K562 (cell line): Measurements from ENCODE around the gene HYOU1. TPM values are rescaled to one million over a fixed set of nuclear protein-coding genes. Genes with fewer than 3 reads are reported as not detected.

ENCODE experiments used
- CBX1 ChIP-seq: sonication (generic); IDR thresholded peaks from 2 replicates; pipeline ENCODE4 v1.6.1; 2016; ENCODE audit warnings: antibody characterized with exemption, low read depth, mild to moderate bottlenecking
- EP300 ChIP-seq: IDR thresholded peaks from 2 replicates; pipeline ENCODE4 v1.6.1; 2012; ENCODE audit warnings: low read length, improper control_type of control experiment
- EP400 ChIP-seq: fragments of 450-650 bp; IDR thresholded peaks from 2 replicates; pipeline ENCODE4 v1.6.1; 2017; ENCODE audit warnings: antibody characterized with exemption, mild to moderate bottlenecking, moderate library complexity
- ESRRA ChIP-seq: fragments of 450-650 bp; IDR thresholded peaks from 2 replicates; pipeline ENCODE4 v1.6.1; 2014; ENCODE audit warnings: low read depth, mild to moderate bottlenecking, moderate library complexity, borderline replicate concordance
- EZH2 ChIP-seq: IDR thresholded peaks from 2 replicates; pipeline ENCODE4 v1.6.1; 2012; ENCODE audit warnings: low read depth, mild to moderate bottlenecking, inconsistent platforms, low read length, borderline replicate concordance
- KAT7 ChIP-seq: sonication (generic); formaldehyde crosslinking; IDR thresholded peaks from 2 replicates; pipeline ENCODE4 v1.8.0; 2022; ENCODE audit warnings: missing genetic modification reagents, mild to moderate bottlenecking, borderline replicate concordance
- MITF ChIP-seq: IDR thresholded peaks from 2 replicates; pipeline ENCODE4 v1.6.1; 2014; ENCODE audit warnings: antibody characterized with exemption
- PHF8 ChIP-seq: fragments of 200-600 bp; sonication (generic); IDR thresholded peaks from 2 replicates; pipeline ENCODE4 v1.6.1; 2012; ENCODE audit warnings: mixed run types, mild to moderate bottlenecking, inconsistent platforms, low read length, moderate library complexity, borderline replicate concordance
- PML ChIP-seq: IDR thresholded peaks from 2 replicates; pipeline ENCODE4 v1.6.1; 2012; ENCODE audit warnings: low read length, inconsistent platforms
- RB1 ChIP-seq: fragments of 450-650 bp; IDR thresholded peaks from 2 replicates; pipeline ENCODE4 v1.6.1; 2017; ENCODE audit warnings: low read depth, mild to moderate bottlenecking
- SPI1 ChIP-seq: IDR thresholded peaks from 2 replicates; pipeline ENCODE4 v1.6.1; 2011; ENCODE audit warnings: low read depth, low read length, control low read depth, borderline replicate concordance
- polyA plus RNA-seq, 8 experiments: library from polyadenylated mRNA; depleted of rRNA in 4 of 8; stranded (reverse) in 5 of 8; unstranded in 3 of 8; fragments of >200 nt; fragmentation: Nextera tagmentation in 2 of 8; fragmentation: Illumina TruSeq in 1 of 8; extraction: Ambion mirVana in 2 of 8; extraction: Trizol in 1 of 8; gene quantifications; 2 replicates each; pipeline versions ENCODE4 v1.2.1 to v1.2.3, GENCODE V29; 2011 to 2014; ENCODE audit warnings: inconsistent platforms in 1 of 8, missing spikeins in 1 of 8
- total RNA-seq, 7 experiments: library from RNA; depleted of rRNA in 6 of 7; stranded (reverse); fragments of >200 nt in 6 of 7; fragmentation: Illumina TruSeq in 2 of 7; extraction: Trizol in 2 of 7; gene quantifications; 2 replicates each; pipeline versions ENCODE4 v1.2.1 to v1.2.3, GENCODE V29; 2011 to 2021; ENCODE audit warnings: low replicate concordance in 1 of 7
- TF ChIP-seq, protein P1 (sequence below): sonication (generic); formaldehyde crosslinking; IDR thresholded peaks from 2 replicates; pipeline ENCODE4 v1.9.0; 2022; ENCODE audit warnings: mild to moderate bottlenecking, missing genetic modification reagents
- TF ChIP-seq, protein P2 (sequence below), 2 experiments: IDR thresholded peaks; 2 replicates each; pipeline ENCODE4 v1.6.1; 2011; ENCODE audit warnings: borderline replicate concordance in 1 of 2, control low read depth in 1 of 2, low read depth in 1 of 2, low read length in 1 of 2, mild to moderate bottlenecking in 1 of 2, mixed read lengths in 1 of 2, moderate library complexity in 1 of 2; ENCODE audit not compliant: insufficient read depth in 1 of 2, insufficient read length in 1 of 2, poor library complexity in 1 of 2, severe bottlenecking in 1 of 2; ENCODE audit errors: extremely low read depth in 1 of 2
- TF ChIP-seq, protein P3 (sequence below), 3 experiments: fragments of 200-800 bp in 1 of 3; fragments of 250-450 bp in 1 of 3; fragments of 450-650 bp in 1 of 3; sonication (Bioruptor Pico) in 1 of 3; sonication (Bioruptor generic) in 1 of 3; formaldehyde crosslinking in 1 of 3; IDR thresholded peaks; 2 replicates each; pipeline versions ENCODE4 v1.6.1 to v1.8.0; 2016 to 2022; ENCODE audit warnings: mild to moderate bottlenecking in 2 of 3, missing genetic modification characterization in 2 of 3, missing compliant biosample characterization in 1 of 3, moderate library complexity in 1 of 3
- TF ChIP-seq, protein P4 (sequence below), 2 experiments: fragments of 450-650 bp; IDR thresholded peaks; 2 replicates each; pipeline ENCODE4 v1.6.1; 2018; ENCODE audit warnings: mild to moderate bottlenecking in 2 of 2, low read depth in 1 of 2; ENCODE audit not compliant: partially characterized antibody in 2 of 2

The HYOU1 gene
- total and polyA plus RNA-seq, 9 of the 15 experiments (the other 6 are each of a cell fraction or from before 2014, with no cell fraction given): 19.5 to 197 (median 128) TPM

DNA sequence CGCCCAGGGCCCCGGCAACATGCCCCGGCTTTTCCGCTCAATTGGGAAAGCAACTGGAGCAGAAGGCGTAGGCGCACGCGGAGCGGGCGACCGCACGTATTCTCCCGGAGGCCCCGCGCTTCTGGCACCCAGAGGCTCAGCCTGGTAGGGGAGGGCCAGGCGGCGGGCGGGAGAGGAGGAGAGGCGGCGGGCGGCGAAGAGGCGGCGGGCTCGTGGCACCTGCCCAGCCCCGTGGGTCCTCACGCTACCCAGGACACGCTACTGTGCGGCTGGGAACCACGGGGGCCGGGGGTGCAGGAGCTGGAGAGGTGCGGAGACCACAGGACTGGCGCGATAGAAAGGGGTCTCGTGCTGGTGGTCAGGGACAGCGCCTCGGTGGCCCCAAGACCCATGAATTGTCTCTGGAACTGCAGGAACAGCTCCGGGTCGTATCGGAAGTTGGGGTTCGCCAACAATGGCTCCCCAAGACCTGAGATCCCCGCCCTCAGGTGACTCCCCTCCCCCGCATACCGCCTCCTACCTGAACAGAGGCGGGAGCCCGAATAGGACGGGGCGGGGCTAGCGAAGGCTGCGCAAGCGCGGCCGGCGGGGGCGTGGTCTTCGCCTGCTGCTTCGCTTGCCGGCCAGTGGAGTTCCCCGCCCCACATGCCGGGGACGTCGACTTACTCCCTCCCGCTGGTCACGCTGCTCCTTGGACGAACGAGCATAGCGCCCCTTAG is 26.5 kb downstream of the HYOU1 start, which contains the start of gene SLC37A4 (continued):
- TF ChIP-seq EZH2: no peak
- TF ChIP-seq, protein P1, sequence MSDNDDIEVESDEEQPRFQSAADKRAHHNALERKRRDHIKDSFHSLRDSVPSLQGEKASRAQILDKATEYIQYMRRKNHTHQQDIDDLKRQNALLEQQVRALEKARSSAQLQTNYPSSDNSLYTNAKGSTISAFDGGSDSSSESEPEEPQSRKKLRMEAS (CRISPR knock-in tag): peak; percentile 96
- peak; percentile 54 for TF ChIP-seq RB1
- peak; percentile 90; the same call in 1 of the 2 replicates for TF ChIP-seq KAT7 (CRISPR knock-in tag)
- TF ChIP-seq MITF: peak; percentile 89
- TF ChIP-seq, protein P2, sequence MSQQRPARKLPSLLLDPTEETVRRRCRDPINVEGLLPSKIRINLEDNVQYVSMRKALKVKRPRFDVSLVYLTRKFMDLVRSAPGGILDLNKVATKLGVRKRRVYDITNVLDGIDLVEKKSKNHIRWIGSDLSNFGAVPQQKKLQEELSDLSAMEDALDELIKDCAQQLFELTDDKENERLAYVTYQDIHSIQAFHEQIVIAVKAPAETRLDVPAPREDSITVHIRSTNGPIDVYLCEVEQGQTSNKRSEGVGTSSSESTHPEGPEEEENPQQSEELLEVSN (IDR thresholded peaks at IDR 0.05; ENCODE audit: borderline replicate concordance in 1 of 2, extremely low read depth in 1 of 2, insufficient read depth in 1 of 2, insufficient read length in 1 of 2, low read depth in 1 of 2, low read length in 1 of 2, poor library complexity in 1 of 2, severe bottlenecking in 1 of 2): peak; percentile 99
- peak; percentile 39; the same call in 1 of the 2 replicates for TF ChIP-seq ESRRA
- peak; percentile 76; the same call in 1 of the 2 replicates for TF ChIP-seq PHF8
- TF ChIP-seq SPI1: no peak
- TF ChIP-seq, protein P3, sequence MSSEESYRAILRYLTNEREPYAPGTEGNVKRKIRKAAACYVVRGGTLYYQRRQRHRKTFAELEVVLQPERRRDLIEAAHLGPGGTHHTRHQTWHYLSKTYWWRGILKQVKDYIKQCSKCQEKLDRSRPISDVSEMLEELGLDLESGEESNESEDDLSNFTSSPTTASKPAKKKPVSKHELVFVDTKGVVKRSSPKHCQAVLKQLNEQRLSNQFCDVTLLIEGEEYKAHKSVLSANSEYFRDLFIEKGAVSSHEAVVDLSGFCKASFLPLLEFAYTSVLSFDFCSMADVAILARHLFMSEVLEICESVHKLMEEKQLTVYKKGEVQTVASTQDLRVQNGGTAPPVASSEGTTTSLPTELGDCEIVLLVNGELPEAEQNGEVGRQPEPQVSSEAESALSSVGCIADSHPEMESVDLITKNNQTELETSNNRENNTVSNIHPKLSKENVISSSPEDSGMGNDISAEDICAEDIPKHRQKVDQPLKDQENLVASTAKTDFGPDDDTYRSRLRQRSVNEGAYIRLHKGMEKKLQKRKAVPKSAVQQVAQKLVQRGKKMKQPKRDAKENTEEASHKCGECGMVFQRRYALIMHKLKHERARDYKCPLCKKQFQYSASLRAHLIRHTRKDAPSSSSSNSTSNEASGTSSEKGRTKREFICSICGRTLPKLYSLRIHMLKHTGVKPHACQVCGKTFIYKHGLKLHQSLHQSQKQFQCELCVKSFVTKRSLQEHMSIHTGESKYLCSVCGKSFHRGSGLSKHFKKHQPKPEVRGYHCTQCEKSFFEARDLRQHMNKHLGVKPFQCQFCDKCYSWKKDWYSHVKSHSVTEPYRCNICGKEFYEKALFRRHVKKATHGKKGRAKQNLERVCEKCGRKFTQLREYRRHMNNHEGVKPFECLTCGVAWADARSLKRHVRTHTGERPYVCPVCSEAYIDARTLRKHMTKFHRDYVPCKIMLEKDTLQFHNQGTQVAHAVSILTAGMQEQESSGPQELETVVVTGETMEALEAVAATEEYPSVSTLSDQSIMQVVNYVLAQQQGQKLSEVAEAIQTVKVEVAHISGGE (CRISPR knock-in tag; IDR thresholded peaks at IDR 0.05): peak in 1 of 3 experiments; percentile 65; a peak in 1 of 6 replicates
- TF ChIP-seq, protein P4, sequence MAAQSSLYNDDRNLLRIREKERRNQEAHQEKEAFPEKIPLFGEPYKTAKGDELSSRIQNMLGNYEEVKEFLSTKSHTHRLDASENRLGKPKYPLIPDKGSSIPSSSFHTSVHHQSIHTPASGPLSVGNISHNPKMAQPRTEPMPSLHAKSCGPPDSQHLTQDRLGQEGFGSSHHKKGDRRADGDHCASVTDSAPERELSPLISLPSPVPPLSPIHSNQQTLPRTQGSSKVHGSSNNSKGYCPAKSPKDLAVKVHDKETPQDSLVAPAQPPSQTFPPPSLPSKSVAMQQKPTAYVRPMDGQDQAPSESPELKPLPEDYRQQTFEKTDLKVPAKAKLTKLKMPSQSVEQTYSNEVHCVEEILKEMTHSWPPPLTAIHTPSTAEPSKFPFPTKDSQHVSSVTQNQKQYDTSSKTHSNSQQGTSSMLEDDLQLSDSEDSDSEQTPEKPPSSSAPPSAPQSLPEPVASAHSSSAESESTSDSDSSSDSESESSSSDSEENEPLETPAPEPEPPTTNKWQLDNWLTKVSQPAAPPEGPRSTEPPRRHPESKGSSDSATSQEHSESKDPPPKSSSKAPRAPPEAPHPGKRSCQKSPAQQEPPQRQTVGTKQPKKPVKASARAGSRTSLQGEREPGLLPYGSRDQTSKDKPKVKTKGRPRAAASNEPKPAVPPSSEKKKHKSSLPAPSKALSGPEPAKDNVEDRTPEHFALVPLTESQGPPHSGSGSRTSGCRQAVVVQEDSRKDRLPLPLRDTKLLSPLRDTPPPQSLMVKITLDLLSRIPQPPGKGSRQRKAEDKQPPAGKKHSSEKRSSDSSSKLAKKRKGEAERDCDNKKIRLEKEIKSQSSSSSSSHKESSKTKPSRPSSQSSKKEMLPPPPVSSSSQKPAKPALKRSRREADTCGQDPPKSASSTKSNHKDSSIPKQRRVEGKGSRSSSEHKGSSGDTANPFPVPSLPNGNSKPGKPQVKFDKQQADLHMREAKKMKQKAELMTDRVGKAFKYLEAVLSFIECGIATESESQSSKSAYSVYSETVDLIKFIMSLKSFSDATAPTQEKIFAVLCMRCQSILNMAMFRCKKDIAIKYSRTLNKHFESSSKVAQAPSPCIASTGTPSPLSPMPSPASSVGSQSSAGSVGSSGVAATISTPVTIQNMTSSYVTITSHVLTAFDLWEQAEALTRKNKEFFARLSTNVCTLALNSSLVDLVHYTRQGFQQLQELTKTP (IDR thresholded peaks at IDR 0.05; ENCODE audit: low read depth in 1 of 2, partially characterized antibody in 2 of 2): no peak
- TF ChIP-seq CBX1: peak; percentile 67; the same call in 1 of the 2 replicates
- peak; percentile 66; the same call in 1 of the 2 replicates for TF ChIP-seq EP400
- 0 out of 2 replicates have a peak, but pooled peaks have one; percentile 34 for TF ChIP-seq EP300
- TF ChIP-seq PML: peak; percentile 30; the same call in 1 of the 2 replicates
